HG03558 (cell line): ENCODE results near the gene DUSP9.
"Not testable (repeated sequence)": the region's sequence is repeated elsewhere in the genome, so short reads cannot be mapped to it uniquely, and the experiment has no call there.

ENCODE experiments used
- ATAC-seq: cut with Tn5 transposase; IDR thresholded peaks from one replicate; pipeline ENCODE4 v1.9.1; 2021; ENCODE audit warnings: moderate number of reproducible peaks; ENCODE audit not compliant: unreplicated experiment; ENCODE audit errors: extremely low read depth

Gene DUSP9

GRCh38 chrX:153646620-153647373, at the start of gene DUSP9:
Gene DUSP9, plus strand, starts transcription at chrX:153647203. Its CDS starts 751 bp downstream, at chrX:153647954.
- no peak for ATAC-seq

GRCh38 chrX:153598541-153599191, 48.3 kb upstream of the DUSP9 start, which contains the start of gene CCNQ:
Gene CCNQ, minus strand, starts transcription at chrX:153599139. Its CDS starts 66 bp downstream, at chrX:153599073.
- peak; percentile 26 for ATAC-seq

- peak; percentile 68 for ATAC-seq
Observed at GRCh38 chrX:153599192-153600031, 47.6 kb upstream of the DUSP9 start.

- ATAC-seq: no peak
Observed at GRCh38 chrX:153600032-153600373, 47.0 kb upstream of the DUSP9 start.

- ATAC-seq: no peak
Observed at GRCh38 chrX:153600921-153601320, 46.1 kb upstream of the DUSP9 start.

- no peak for ATAC-seq
Observed at GRCh38 chrX:153601511-153602110, 45.4 kb upstream of the DUSP9 start.

- no peak for ATAC-seq
Observed at GRCh38 chrX:153602601-153603000, 44.4 kb upstream of the DUSP9 start.

GRCh38 chrX:153603131-153603656, 43.8 kb upstream of the DUSP9 start:
- ATAC-seq: no peak

- ATAC-seq: not testable (repeated sequence)
Observed at GRCh38 chrX:153604666-153605380, 42.2 kb upstream of the DUSP9 start.

- no peak for ATAC-seq
Observed at GRCh38 chrX:153606503-153606902, 40.5 kb upstream of the DUSP9 start.

- ATAC-seq: no peak
Observed at GRCh38 chrX:153608376-153608775, 38.6 kb upstream of the DUSP9 start.

GRCh38 chrX:153608806-153609205, 38.2 kb upstream of the DUSP9 start:
- ATAC-seq: no peak

- ATAC-seq: no peak
Observed at GRCh38 chrX:153609917-153610835, 36.8 kb upstream of the DUSP9 start.

- no peak for ATAC-seq
Observed at GRCh38 chrX:153610836-153611213, 36.2 kb upstream of the DUSP9 start.

- no peak for ATAC-seq
Observed at GRCh38 chrX:153611298-153612095, 35.5 kb upstream of the DUSP9 start.

- no peak for ATAC-seq
Observed at GRCh38 chrX:153612413-153612812, 34.6 kb upstream of the DUSP9 start.

- ATAC-seq: no peak
Observed at GRCh38 chrX:153614818-153615217, 32.2 kb upstream of the DUSP9 start.

GRCh38 chrX:153620576-153620975, 26.4 kb upstream of the DUSP9 start:
- no peak for ATAC-seq
